T47D (cell line): ENCODE measurements around the gene GPR85.
A peak's percentile ranks its signal among the peaks of the same experiment; 100 is the strongest.
"Not testable (repeated sequence)": the region's sequence is repeated elsewhere in the genome, so short reads cannot be mapped to it uniquely, and the experiment has no call there.

Source experiments
- DNase-seq, 2 experiments: peaks; one replicate each; pipeline versions ENCODE4 v3.0.0 to v3.0.0-alpha.2; 2011 to 2012; ENCODE audit warnings: low read depth in 1 of 2, low spot score in 1 of 2
- JUND ChIP-seq: IDR thresholded peaks from 2 replicates; pipeline ENCODE4 v1.6.1; 2012; ENCODE audit warnings: low read depth
- in situ Hi-C: cut with HindIII; loops from 2 replicates; pipeline ENCODE4 v1.10.0; 2016; ENCODE audit warnings: low sequenced_read_pairs, low pct_unique_long_range_greater_than_20kb

Gene GPR85, protein sequence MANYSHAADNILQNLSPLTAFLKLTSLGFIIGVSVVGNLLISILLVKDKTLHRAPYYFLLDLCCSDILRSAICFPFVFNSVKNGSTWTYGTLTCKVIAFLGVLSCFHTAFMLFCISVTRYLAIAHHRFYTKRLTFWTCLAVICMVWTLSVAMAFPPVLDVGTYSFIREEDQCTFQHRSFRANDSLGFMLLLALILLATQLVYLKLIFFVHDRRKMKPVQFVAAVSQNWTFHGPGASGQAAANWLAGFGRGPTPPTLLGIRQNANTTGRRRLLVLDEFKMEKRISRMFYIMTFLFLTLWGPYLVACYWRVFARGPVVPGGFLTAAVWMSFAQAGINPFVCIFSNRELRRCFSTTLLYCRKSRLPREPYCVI

DNA sequence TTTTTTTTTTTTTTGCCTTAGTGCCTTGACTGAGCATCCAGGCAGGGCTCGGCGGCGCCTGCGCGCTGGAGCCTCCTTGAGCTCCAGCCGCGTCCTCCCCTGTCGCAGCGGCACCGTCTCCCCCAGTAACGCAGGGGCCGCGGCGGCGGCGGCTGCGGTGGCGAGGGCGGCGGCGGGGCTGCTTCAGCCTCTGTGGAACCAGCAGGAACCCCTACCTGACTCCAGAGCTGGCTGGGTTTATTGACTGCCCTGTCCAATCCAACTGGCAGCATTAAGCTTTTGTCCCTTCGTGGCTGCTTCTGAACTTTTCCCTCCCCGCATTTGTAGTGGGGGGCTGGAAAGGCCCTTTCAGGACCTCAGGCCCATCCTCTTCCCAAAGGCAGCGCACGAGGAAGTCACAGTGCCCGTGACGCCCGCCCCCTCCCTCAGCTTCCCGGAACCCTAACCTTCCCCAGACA lies at the start of gene GPR85:
Gene GPR85, minus strand, starts transcription at position 397 of the 458 bp plus-strand sequence. CDS start 2,106 bp downstream, outside the sequence.
- DNase-seq: no peak
- in situ Hi-C loops: no loop called here
- TF ChIP-seq JUND: no peak

DNA sequence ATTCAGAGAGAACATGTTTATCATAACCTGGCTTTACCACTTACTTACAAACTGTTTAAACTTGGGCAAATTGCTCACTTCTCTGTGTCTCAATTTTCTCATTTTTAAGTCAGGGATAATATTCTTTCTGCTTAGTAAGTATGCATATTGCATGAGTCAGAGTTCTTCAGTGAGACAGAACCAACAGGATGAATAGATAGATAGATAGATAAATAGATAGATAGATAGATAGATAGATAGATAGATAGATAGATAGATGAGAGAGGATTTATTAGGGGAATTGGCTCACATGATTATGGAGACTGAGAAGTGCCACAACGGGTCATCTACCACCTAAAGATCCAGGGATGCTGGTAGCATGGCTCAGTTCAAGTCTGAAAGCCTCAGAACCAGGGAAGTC lies 47.4 kb upstream of the GPR85 start:
- in situ Hi-C loops: no loop called here
- TF ChIP-seq JUND: no peak
- DNase-seq: no peak

DNA sequence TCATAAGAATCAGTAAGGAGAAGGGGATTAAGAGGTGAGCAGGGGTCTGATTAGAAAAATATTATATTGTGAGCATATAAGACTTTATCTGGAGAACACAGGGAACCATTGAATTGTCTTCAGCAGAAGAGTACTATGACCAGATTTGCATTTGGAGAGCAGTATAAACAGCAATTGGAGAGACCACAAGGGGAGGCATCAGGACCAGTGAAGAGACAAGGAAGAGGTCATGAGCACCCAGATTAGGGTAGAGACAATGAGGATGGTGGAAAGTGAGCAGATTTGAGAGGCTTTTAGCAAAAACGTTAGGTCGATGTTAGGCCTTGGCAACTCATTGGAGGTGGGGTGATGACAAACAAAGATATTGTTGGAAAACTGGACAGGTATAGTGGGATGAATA lies 44.7 kb upstream of the GPR85 start:
- in situ Hi-C loops: no loop called here
- no peak for TF ChIP-seq JUND
- no peak for DNase-seq

DNA sequence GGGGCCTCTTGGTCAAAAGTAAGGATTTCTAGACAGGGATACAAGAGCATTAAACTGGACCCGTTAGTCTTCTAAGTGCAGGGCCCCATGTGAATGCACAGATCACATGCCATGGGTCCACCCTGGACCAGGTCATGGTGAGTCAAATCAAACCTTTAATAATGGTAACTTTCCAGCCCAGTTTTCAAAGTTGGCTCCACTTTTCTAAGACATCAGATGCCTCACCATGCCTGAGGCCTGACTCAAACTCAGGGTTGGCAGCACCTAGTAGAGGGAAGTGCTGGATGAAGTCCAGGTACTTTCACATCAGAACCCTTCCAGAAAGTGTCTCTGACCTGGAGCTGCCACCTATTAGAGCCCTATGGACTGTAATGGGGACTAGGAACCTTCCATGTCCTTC lies 41.4 kb upstream of the GPR85 start:
- in situ Hi-C loops: no loop called here
- DNase-seq: no peak

DNA sequence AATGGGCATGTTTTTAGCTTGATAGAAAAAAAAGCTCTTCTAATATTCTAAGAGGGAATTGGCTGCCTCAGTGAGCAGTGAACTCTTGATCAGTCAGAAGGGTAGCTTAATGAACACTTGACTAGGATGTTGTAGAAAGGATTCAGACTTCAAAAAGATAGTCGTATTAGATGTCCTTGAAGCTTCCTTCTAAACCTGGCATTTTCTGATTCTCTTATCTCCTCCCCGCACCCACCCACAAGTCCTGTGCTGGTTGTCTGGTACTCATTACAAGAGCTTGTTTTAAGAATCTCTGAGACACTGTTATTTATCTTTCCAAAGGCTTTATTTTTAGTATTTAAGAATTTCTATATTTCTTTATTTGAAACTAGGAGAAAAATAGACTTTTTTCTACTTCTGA lies 39.1 kb upstream of the GPR85 start:
- no peak for DNase-seq
- in situ Hi-C loops: no loop called here
- no peak for TF ChIP-seq JUND

More for the DNA sequence above, 41.4 kb upstream of the GPR85 start:
- TF ChIP-seq JUND: no peak

DNA sequence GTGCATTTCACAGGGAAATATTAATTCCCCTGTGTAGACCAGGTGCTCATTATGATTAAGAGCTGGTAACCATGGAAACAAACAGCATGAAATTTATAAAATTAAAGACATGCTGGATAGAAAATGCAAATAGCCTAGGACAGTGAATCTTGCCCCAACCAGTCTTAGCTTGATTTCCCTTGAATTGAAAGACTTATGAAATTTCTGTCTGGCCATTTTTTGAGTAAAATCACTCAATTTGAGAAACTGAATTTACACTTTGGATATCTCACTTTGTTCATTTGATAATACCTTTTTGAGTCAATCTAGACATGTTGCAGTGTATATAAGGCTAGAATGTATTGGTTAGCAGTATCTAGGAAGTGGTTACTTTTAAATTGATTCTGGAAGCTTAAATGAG lies 36.1 kb upstream of the GPR85 start:
- TF ChIP-seq JUND: no peak
- no peak for DNase-seq
- in situ Hi-C loops: no loop called here

DNA sequence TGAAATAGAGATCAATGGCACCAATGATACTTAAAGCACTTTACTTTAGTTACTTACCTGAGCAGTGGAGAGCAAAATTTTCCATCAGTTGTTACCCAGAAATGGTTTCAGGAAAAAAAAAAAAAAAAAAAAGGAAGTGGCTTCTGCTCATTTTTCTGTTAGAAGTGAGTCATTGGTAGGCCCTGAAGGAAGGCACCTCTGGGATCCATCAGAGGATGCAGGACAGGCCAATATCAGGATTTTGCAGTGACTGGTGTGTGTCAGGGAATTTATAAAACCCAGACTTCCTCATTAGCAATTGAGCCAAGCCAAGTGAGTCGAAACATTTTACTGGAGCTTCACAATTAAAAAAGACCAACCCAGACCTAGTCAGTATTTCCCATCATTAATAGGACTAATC lies 34.0 kb upstream of the GPR85 start:
- TF ChIP-seq JUND: no peak
- in situ Hi-C loops: no loop called here
- no peak for DNase-seq

DNA sequence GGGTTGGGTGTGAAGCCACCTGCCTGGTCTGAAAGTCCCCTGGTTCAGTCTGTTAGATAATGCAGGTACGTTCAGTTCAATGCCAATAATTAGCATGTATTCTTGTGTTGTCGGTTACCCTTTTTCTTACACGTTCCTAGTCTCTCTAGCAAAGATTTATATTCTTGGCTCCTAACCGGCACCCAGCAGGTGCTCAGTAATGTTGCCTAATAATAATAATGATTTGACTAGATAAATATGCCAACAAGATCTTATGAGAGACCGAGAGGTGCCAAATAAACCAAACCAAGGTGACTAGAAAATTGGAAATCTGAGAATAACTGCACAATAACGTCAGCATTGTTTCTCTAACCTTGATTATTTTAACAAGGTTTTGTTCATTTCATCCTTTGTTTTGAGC lies 32.8 kb upstream of the GPR85 start:
- DNase-seq: no peak
- no peak for TF ChIP-seq JUND
- in situ Hi-C loops: no loop called here

DNA sequence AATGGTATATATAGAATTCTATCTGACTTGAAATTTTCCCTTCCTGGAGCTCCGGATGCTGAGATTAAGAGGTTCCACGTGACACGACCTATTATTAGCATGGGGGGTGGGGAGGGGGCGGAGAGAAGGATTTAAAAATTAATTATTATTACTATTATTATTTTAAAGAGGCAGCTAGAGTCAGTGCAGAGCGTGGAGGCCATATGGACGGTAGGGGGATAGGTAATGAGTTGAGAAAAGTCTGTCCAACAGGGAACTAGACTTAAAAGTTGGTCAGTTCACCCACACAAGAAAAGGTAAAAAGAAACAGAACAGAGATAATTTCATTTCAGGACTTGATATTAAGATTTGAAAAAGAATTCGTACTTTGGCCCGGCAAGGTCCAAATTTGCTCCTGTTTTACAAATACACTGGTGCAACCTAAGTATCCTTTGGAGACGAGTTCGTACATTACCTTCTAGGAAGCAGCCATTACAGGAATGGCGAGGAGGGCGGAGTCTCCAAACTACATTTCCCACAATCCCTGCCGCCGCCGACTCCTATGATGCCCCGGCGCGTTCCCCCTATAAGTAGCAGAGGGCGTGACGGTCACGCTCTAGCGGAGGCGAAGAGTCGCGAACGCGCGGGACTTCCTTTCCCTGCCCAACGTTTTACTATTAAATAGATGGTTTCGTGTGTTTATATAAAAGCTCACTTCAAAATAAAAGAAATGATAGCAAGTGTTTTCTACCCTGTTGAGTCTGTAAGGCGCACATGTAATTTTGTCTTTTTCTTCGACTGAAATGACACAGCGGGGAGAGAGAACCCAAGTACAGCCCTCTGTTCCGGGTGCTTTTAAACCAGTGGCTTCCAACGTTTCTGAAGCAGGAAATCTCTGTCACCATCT lies 31.7 kb upstream of the GPR85 start, which contains the start of gene SMIM30:
Gene SMIM30, minus strand, starts transcription at position 481 of the 886 bp plus-strand sequence. CDS start 976 bp downstream, outside the sequence.
- peak; percentile 33 to 87 for DNase-seq
- in situ Hi-C loops: no loop called here

DNA sequence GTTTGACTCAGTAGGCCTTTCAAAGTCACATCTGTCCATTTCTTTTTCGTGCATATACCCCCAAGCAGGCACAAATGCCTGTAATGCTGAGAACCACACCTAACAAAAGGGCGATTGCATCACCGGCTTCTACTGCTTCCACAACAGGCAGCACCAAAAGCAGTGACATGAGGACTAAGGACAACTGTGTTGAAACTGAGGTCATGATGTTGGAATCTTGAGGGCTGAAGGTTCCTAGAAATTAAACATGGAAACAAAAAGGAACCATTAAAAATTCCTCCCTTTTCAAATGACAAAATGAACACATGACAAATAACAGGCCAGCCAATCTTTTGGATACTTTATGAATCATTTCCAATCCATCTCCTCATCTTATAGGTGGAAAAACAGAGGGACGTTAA lies 30.7 kb upstream of the GPR85 start:
- DNase-seq, in situ Hi-C loops: not testable (repeated sequence)

More for the DNA sequence above, 31.7 kb upstream of the GPR85 start, which contains the start of gene SMIM30:
- no peak for TF ChIP-seq JUND

DNA sequence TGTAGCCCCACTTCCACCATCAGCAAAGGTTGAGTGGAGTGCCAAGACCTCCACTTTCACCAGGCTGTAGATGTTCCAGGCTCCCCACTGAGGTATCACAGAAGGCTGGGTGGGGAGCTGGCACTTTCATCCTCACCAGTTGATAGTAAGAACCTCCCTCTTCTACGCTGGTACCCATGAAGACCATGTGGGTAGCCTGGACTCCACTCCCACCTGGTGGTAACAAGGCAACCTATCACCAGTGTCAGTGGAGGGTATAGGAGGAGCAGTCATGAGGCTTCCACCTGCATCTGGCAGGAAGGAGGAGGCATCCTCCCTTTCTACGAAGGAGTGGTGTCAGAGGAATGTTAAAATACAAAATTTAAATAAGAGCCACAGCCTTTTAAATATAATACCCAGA lies 27.3 kb upstream of the GPR85 start:
- TF ChIP-seq JUND: no peak
- peak in 1 of 2 experiments; percentile 41 for DNase-seq
- in situ Hi-C loops: no loop called here

DNA sequence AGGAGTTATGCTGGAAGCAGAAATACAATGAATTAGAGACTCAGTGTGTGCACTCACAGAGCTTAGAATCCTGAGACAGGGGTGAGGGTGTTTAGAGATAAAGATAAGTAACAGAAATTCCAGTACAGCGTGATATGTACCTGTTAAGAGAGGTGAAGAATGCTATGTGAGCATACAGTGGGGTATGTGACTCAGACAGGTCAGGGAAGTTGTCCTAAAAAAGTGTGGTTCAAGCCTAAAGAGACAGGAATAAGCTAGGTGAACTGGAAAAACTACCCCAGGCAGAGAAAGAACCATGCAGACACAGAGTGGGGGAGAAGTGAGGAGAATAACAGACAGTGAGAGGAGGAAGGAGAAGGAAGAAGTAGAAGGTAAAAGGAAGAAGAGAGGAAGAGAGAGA lies 23.1 kb upstream of the GPR85 start:
- no peak for TF ChIP-seq JUND
- no peak for DNase-seq
- in situ Hi-C loops: no loop called here

DNA sequence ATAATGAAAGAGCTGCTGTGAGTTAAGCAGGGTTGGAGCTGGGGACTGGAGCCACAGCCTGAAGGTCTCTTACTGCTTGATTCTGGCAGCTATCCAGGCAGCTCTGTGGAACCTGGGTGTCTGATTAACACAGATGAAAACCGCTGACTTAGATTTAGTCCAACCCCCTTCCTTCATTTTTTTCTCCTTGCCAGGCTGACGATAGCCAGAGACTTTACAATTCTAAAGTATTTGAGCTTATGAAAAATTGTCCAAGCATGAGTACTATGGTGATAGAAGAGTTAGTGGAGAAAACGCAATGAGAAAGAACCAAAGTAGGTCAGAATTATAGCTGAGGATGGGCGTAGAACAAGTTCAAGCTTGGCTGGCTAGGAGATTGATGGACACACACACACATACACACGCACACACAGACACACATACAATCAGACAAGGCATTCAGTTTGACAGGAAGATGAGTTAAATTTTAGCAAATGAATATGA lies 13.5 kb upstream of the GPR85 start:
- in situ Hi-C loops: no loop called here
- no peak for TF ChIP-seq JUND
- peak in 1 of 2 experiments; percentile 19 for DNase-seq
